ENCODE results near the gene PIP5K1B.

- TF ChIP-seq, protein P1, sequence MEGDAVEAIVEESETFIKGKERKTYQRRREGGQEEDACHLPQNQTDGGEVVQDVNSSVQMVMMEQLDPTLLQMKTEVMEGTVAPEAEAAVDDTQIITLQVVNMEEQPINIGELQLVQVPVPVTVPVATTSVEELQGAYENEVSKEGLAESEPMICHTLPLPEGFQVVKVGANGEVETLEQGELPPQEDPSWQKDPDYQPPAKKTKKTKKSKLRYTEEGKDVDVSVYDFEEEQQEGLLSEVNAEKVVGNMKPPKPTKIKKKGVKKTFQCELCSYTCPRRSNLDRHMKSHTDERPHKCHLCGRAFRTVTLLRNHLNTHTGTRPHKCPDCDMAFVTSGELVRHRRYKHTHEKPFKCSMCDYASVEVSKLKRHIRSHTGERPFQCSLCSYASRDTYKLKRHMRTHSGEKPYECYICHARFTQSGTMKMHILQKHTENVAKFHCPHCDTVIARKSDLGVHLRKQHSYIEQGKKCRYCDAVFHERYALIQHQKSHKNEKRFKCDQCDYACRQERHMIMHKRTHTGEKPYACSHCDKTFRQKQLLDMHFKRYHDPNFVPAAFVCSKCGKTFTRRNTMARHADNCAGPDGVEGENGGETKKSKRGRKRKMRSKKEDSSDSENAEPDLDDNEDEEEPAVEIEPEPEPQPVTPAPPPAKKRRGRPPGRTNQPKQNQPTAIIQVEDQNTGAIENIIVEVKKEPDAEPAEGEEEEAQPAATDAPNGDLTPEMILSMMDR (conservative IDR thresholded peaks at IDR 0.05): no peak
- TF ChIP-seq ZFX (IDR thresholded peaks at IDR 0.05): no peak
Observed at GRCh38 chr9:68847765-68848164, 142.7 kb downstream of the PIP5K1B start.

Measured in C4-2B (cell line).